DND-41 (cell line): ENCODE results near the gene FNDC3B.

ENCODE experiments used
- ATAC-seq: fragments of 200-7000 bp; cut with Tn5 transposase; 3 replicates; pipeline ENCODE4 v1.9.1; 2021; ENCODE audit warnings: low read depth; ENCODE audit not compliant: insufficient read depth
- DNase-seq: peaks from one replicate; pipeline ENCODE4 v3.0.0-alpha.2; 2020
- H2AFZ ChIP-seq: 2 replicates; pipeline ENCODE4 v1.6.0; 2012; ENCODE audit warnings: low read depth, low read length
- H3K27ac ChIP-seq: 2 replicates; pipeline ENCODE4 v1.5.1; 2012; ENCODE audit warnings: low read length, inconsistent platforms
- H3K27me3 ChIP-seq: fragments of 200-600 bp; sonication (generic); 2 replicates; pipeline ENCODE4 v1.6.0; 2012; ENCODE audit warnings: low read length, mild to moderate bottlenecking, inconsistent platforms; ENCODE audit not compliant: insufficient read depth, poor library complexity
- H3K36me3 ChIP-seq: 2 replicates; pipeline ENCODE4 v1.5.1; 2012; ENCODE audit warnings: low read length, inconsistent platforms; ENCODE audit not compliant: insufficient read depth
- H3K4me1 ChIP-seq: 2 replicates; pipeline ENCODE4 v1.5.1; 2012; ENCODE audit warnings: mild to moderate bottlenecking, low read length; ENCODE audit not compliant: insufficient read depth
- H3K4me2 ChIP-seq: 2 replicates; pipeline ENCODE4 v1.6.0; 2012; ENCODE audit warnings: mild to moderate bottlenecking, moderate library complexity, low read length, inconsistent platforms; ENCODE audit not compliant: insufficient read depth
- H3K4me3 ChIP-seq, 2 experiments: fragments of 200-600 bp in 1 of 2; shearing (Covaris generic) in 1 of 2; 2 replicates each; pipeline ENCODE4 v1.5.1; 2012 to 2016; ENCODE audit warnings: inconsistent platforms in 2 of 2, low read length in 2 of 2, mild to moderate bottlenecking in 2 of 2, low read depth in 1 of 2, moderate library complexity in 1 of 2
- H3K79me2 ChIP-seq: 2 replicates; pipeline ENCODE4 v1.6.0; 2012; ENCODE audit warnings: low read length, inconsistent platforms; ENCODE audit not compliant: insufficient read depth
- H3K9ac ChIP-seq: 2 replicates; pipeline ENCODE4 v1.6.0; 2012; ENCODE audit warnings: low read depth, mild to moderate bottlenecking, inconsistent platforms, low read length, moderate library complexity
- H3K9me3 ChIP-seq: 2 replicates; pipeline ENCODE4 v1.5.1; 2012; ENCODE audit warnings: low read length, moderate library complexity, mild to moderate bottlenecking, inconsistent platforms; ENCODE audit not compliant: insufficient read depth, severe bottlenecking
- H4K20me1 ChIP-seq: 2 replicates; pipeline ENCODE4 v1.6.0; 2012; ENCODE audit warnings: low read length; ENCODE audit not compliant: insufficient read depth
- CTCF ChIP-seq: IDR thresholded peaks from 2 replicates; pipeline ENCODE4 v1.5.1; 2012; ENCODE audit warnings: borderline replicate concordance, low read length, moderate library complexity, mild to moderate bottlenecking; ENCODE audit not compliant: poor library complexity, severe bottlenecking; ENCODE audit errors: extremely low read depth
- EZH2 ChIP-seq: IDR thresholded peaks from 3 replicates; pipeline ENCODE4 v1.6.1; 2012; ENCODE audit warnings: borderline replicate concordance, low read depth, mild to moderate bottlenecking, moderate library complexity, low read length, inconsistent platforms; ENCODE audit not compliant: severe bottlenecking

The FNDC3B gene

DNA sequence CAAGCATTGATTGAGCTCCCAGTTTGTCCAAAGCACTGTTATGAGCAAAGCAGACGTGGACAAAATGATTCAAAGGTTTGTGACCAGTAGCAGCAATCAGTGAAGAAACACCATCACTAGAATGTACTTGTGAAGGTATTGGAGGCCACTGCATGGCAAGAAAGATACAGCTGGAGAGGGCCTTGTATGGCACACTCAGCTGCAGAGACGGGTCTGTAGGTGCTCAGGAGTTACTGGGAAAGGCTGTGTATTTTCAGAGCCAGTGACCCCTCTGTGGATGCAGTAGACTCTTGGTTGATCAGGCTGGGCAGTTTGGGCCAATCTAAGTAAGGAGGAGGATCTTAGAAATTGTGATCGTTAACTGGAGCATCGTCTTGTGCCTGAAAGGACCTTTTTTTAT, 288.9 kb downstream of the FNDC3B start:
- no peak overlapping the region for H3K4me2 ChIP-seq
- TF ChIP-seq CTCF (no peak), EZH2 (no peak)
- H3K4me1 ChIP-seq = 0 out of 2 replicates have a peak, but pooled peaks cover 3% of the 10 kb centered on the region
- DNase-seq = no peak
- no peaks in the 10 kb centered on the region for H3K79me2 ChIP-seq
- H3K4me3 ChIP-seq = no peak overlapping the region
- H3K36me3 ChIP-seq = no peaks in the 10 kb centered on the region
- H3K9me3 ChIP-seq = no peaks in the 10 kb centered on the region
- H2AFZ ChIP-seq = no peak overlapping the region
- no peak overlapping the region for H3K9ac ChIP-seq
- no peak overlapping the region for H3K27ac ChIP-seq
- H3K27me3 ChIP-seq = no peaks in the 10 kb centered on the region
- H4K20me1 ChIP-seq = no peaks in the 10 kb centered on the region
- ATAC-seq = no peak

GRCh38 chr3:172329070-172329469, 289.7 kb downstream of the FNDC3B start:
- Histone ChIP-seq H3K27me3 (no peaks in the 10 kb centered on the region), H3K79me2 (no peaks in the 10 kb centered on the region), H3K9me3 (no peaks in the 10 kb centered on the region), H3K36me3 (no peaks in the 10 kb centered on the region), H2AFZ (no peak overlapping the region), H4K20me1 (no peaks in the 10 kb centered on the region), H3K9ac (no peak overlapping the region), H3K27ac (no peak overlapping the region), H3K4me3 (no peak overlapping the region), H3K4me2 (no peak overlapping the region), H3K4me1 (0 out of 2 replicates have a peak, but pooled peaks cover 3% of the 10 kb centered on the region)
- ATAC-seq (no peak), DNase-seq (peak; percentile 11)
- TF ChIP-seq CTCF (peak; percentile 41), EZH2 (no peak)

GRCh38 chr3:172330413-172330812, 291.0 kb downstream of the FNDC3B start:
- no peaks in the 10 kb centered on the region for H3K79me2 ChIP-seq
- ATAC-seq (no peak), DNase-seq (no peak)
- no peaks in the 10 kb centered on the region for H3K27me3 ChIP-seq
- TF ChIP-seq EZH2 (no peak), CTCF (no peak)
- H3K27ac ChIP-seq = no peak overlapping the region
- no peaks in the 10 kb centered on the region for H3K9me3 ChIP-seq
- no peak overlapping the region for H3K4me3 ChIP-seq
- H3K36me3 ChIP-seq = no peaks in the 10 kb centered on the region
- 0 out of 2 replicates have a peak, but pooled peaks cover 3% of the 10 kb centered on the region for H3K4me1 ChIP-seq
- no peak overlapping the region for H2AFZ ChIP-seq
- no peaks in the 10 kb centered on the region for H4K20me1 ChIP-seq
- H3K4me2 ChIP-seq = no peak overlapping the region
- H3K9ac ChIP-seq = no peak overlapping the region
